Fibroblast of pulmonary artery (primary cell): ENCODE results near the gene UNC5B.

ENCODE experiments used
- DNase-seq: peaks from one replicate; pipeline ENCODE4 v3.0.0-alpha.2; 2010; ENCODE audit warnings: low read depth
- H3K4me3 ChIP-seq: replicated peaks from 2 replicates; pipeline ENCODE4 v1.5.1; 2011; ENCODE audit warnings: low read depth, mild to moderate bottlenecking, control low read depth, low read length, moderate library complexity
- CTCF ChIP-seq: IDR thresholded peaks from 2 replicates; pipeline ENCODE4 v1.5.1; 2011; ENCODE audit warnings: mild to moderate bottlenecking, control low read depth, low read length, inconsistent platforms; ENCODE audit errors: missing control alignments

Gene UNC5B

DNA sequence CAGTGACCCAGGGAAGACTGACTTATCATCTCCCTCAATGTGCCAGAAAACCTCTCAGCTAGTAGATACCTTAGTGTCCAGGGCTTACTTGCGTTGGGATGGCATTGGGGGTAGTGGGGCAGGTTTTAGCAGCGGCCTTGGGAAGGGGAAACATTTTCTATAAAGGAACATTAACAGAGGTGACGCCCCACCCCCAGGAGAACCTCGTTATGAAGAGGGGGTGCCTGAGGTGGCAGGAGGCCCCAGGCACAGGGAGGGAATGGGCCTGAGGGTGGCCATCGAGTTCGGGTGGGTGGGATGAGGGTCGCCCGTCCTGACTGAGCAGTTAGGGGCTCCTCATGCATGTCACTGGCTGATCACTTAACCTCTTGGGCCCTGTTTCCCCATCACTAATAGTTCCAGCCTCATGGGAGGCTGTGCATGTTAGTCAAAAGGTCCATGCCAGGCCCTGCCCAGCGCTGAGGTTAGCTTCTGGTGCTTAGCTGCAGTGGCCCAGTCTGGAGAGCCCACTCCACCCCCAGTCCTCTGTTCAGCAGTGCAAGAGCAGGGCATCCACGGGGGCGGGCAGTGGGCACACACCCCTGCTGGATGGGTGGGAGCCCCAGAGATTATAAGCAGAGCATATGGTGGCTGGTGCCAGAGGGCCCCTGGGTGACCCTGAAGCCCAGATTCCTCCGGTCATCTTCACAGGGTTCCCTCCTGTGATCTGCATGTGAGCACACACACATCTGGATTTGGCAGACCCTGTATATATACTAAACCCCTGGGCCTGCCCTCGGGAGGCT is 27.0 kb downstream of the UNC5B start:
- no peak overlapping the region for H3K4me3 ChIP-seq
- no peak for TF ChIP-seq CTCF

DNA sequence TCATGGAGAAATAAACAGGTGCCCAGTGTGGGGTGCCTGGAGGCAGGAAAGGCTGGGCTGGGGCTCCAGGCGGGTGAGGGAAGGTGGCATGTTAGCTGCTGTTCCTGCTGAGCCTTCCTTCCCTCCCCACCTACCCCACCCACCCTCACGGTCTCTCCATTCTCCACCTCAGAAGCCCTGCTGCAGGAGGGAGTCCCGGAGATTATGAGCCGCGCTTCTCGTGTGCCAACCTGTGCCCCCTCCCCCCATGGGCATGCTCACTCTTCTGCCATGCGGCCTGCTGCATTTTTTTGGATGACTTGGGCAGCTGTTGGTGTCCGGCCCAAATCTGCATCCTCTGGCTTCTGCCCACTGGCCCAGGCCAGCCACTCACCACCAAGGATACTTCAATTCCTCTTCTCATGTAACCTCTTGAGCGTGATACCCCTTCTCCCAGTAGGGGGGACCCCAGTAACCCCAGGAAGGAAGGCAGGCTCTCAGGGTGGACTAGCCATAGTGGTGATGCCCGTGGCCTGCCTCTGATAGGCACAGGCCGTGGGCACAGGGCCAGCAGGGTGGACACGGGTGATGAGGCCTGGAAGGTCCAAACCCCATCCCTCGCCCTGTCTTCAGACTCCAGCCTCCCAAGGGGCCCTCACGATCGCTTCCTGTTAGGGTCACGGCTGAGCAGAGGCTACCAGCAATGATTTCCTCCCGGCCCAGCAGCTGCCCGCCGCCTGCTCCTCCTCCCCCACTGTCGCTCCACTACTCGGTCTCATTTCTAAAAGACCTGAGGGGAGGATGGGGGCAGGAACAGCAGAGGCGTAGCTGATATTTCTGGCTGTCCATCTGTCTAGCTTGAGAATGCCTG is 27.8 kb downstream of the UNC5B start:
- no peak for DNase-seq
- TF ChIP-seq CTCF = no peak
- no peak overlapping the region for H3K4me3 ChIP-seq

More for the DNA sequence above, 27.0 kb downstream of the UNC5B start:
- no peak for DNase-seq

DNA sequence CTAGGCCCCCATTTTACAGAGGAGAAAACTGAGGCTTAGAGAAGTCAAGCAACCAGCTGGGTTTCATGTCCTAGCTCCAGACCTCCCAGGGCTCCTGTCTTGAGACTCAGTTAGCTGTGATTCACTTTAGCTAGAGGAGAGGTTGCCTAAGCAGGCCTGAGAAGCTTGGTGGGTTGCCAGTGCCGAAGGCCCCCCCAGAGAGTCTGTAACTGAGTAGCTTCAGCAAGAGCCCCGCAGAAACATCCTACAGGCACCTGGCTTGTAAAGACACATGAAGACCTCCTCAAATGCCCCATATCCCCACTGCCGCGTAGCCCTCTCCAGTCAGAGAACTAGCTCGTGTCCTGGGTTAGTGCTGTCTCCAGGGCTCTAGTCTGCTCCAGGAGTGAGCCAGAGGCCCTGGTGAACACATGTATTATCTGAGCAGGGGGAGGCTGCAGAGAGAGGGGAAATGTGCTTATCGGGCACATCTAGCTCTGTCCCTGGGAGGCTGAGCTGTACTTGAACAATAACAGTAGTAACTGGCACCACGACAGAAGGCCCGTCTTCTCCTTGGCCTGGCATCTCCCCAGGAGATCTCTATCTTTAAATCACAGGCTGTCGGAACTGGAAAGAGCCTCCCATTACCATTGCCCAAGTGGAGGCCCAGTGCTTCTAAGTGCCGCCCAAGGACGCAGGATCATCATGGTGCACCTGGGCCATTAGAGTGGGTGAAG is 28.9 kb downstream of the UNC5B start:
- TF ChIP-seq CTCF = no peak
- H3K4me3 ChIP-seq = no peak overlapping the region
- DNase-seq = peak; percentile 88

DNA sequence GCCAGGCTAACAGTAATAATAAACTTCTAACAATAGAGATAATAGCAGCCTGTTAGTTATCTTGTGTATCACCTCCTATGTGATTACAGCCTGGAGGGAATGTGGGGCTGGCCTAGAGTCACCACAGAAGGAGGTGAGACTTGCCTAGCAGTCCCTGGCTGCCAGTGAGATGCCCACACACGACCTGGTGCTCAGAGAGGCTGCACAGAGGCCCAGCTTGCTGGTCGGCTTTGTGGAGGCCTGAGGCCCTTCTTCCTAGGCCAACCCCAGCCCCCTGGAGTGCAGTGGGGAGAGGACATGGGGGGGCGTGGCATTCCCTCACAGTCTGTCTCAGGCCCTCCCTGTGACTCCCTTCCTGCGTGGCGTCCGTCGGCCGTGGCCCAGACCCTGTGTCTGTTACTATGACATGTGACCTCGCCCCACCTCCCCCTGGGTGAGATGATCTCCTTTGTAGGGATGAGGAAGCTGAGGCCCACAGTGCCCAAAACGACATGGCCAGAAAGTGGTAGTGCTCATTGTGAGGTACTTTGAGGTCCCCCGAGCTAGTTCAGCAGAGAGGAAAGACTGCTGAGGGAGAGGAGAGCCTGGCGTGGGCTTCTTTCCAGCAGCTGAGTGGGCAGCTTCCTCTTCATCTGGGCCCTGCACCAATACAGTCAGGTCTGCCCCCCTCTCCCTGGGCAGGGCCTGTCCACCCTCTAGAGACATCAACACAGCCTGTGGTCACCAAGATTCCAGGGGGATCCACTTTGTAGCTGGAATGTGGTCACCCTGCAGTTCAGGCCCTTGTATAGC is 29.7 kb downstream of the UNC5B start:
- peak; percentile 57 for DNase-seq
- H3K4me3 ChIP-seq = no peak overlapping the region
- TF ChIP-seq CTCF = no peak

- H3K4me3 ChIP-seq = no peak overlapping the region
- no peak for TF ChIP-seq CTCF
- DNase-seq = no peak
These were observed 30.2 kb downstream of the UNC5B start for GRCh38 chr10:71242622-71243009.

- H3K4me3 ChIP-seq = no peak overlapping the region
- peak; percentile 53 for DNase-seq
- TF ChIP-seq CTCF = no peak
These were observed 31.5 kb downstream of the UNC5B start for GRCh38 chr10:71243756-71244395.
